Neural cell (in vitro differentiated cells): ENCODE data around the gene TFCP2.

ENCODE experiments used
- EZH2 ChIP-seq: fragments of 200-600, 300-800 bp; shearing (Covaris generic), sonication (generic); IDR thresholded peaks from 2 replicates; pipeline ENCODE4 v1.6.1; 2014; ENCODE audit warnings: antibody characterized with exemption, low read length, borderline replicate concordance, mild to moderate bottlenecking; ENCODE audit not compliant: insufficient read depth, poor library complexity, severe bottlenecking
- REST ChIP-seq: IDR thresholded peaks from 2 replicates; pipeline ENCODE4 v1.6.1; 2012; ENCODE audit warnings: borderline replicate concordance
- SMC3 ChIP-seq: fragments of 450-650 bp; conservative IDR thresholded peaks from 2 replicates; pipeline ENCODE4 v1.6.1; 2014; ENCODE audit warnings: antibody characterized with exemption, mild to moderate bottlenecking, moderate library complexity; ENCODE audit not compliant: poor library complexity
- TF ChIP-seq, protein P1 (sequence below): fragments of 450-650 bp; IDR thresholded peaks from 2 replicates; pipeline ENCODE4 v1.5.1; 2014; ENCODE audit warnings: antibody characterized with exemption, mild to moderate bottlenecking, moderate library complexity; ENCODE audit not compliant: poor library complexity, severe bottlenecking

GRCh38 chr12:51055060-51055459 is 117.9 kb downstream of the TFCP2 start:
- TF ChIP-seq, protein P1, sequence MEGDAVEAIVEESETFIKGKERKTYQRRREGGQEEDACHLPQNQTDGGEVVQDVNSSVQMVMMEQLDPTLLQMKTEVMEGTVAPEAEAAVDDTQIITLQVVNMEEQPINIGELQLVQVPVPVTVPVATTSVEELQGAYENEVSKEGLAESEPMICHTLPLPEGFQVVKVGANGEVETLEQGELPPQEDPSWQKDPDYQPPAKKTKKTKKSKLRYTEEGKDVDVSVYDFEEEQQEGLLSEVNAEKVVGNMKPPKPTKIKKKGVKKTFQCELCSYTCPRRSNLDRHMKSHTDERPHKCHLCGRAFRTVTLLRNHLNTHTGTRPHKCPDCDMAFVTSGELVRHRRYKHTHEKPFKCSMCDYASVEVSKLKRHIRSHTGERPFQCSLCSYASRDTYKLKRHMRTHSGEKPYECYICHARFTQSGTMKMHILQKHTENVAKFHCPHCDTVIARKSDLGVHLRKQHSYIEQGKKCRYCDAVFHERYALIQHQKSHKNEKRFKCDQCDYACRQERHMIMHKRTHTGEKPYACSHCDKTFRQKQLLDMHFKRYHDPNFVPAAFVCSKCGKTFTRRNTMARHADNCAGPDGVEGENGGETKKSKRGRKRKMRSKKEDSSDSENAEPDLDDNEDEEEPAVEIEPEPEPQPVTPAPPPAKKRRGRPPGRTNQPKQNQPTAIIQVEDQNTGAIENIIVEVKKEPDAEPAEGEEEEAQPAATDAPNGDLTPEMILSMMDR = no peak
- no peak for TF ChIP-seq SMC3
- no peak for TF ChIP-seq REST
- TF ChIP-seq EZH2 = no peak
